OCI-LY1 (cell line): Measurements from ENCODE around the gene ZBTB17.

ENCODE experiments used
- CTCF ChIP-seq: fragments of 200-600 bp; sonication (generic), shearing (Covaris generic); IDR thresholded peaks from 2 replicates; pipeline ENCODE4 v1.5.1; 2017; ENCODE audit warnings: mild to moderate bottlenecking, antibody characterized with exemption, low read length, moderate library complexity, mixed read lengths
- EZH2 ChIP-seq: fragments of 200-600 bp; sonication (generic), shearing (Covaris generic); IDR thresholded peaks from 2 replicates; pipeline ENCODE4 v1.8.0; 2017; ENCODE audit warnings: borderline replicate concordance, mixed run types, mild to moderate bottlenecking, antibody characterized with exemption, low read length, moderate library complexity, mixed read lengths

DNA sequence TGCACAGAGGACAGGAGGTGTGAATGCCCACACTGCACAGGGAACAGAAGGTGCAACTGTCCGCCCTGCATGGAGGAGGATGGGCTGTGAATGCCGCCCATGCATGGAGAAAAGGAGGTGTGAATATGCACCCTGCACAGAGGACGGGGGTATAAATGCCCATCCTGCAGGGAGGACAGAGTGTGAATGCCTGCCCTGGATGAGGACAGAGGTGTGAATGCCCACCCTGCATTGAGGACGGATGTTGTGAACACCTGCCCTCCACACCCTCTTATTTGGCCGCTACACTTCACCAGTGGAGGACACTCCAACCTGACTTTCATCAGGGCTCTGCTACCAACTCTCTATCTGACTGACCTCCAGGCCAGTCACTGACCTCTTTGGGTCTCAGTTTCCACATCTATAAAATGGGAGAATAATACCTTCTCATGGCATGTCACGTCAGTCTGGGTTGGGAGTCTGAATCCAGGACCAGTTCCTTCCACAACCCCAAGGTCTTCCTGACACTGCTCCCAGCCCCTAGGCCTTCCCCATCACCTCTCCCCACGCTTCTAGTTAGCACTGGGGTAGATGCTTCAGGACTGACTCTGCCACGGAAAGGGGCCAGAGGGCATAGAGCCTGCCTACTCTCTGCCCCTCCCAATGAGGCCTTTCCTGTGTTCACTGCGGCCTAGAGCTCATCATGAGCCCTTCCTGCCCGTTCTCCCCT, 28.4 kb downstream of the ZBTB17 start:
- TF ChIP-seq EZH2 (no peak), CTCF (no peak)
